Suprapubic skin (tissue), 4 donors: Measurements from ENCODE around the gene PAQR5.

Source experiments
- CTCF ChIP-seq, 2 donors: fragments of 200-600 bp in 1 of 2; fragments of 450-650 bp in 1 of 2; sonication (generic) in 1 of 2; IDR thresholded peaks; one replicate each; pipeline ENCODE4 v1.5.1; 2016 to 2019; ENCODE audit warnings: antibody characterized with exemption in 2 of 2, mild to moderate bottlenecking in 1 of 2, moderate library complexity in 1 of 2
- EP300 ChIP-seq: sonication (generic); formaldehyde crosslinking; IDR thresholded peaks from one replicate; pipeline ENCODE4 v1.6.1; 2017; ENCODE audit warnings: antibody characterized with exemption
- POLR2AphosphoS5 ChIP-seq, 3 donors: sonication (generic); formaldehyde crosslinking; IDR thresholded peaks; one replicate each; pipeline ENCODE4 v1.6.1; 2017; ENCODE audit warnings: antibody characterized with exemption in 3 of 3

GRCh38 chr15:69292826-69293420, 5.8 kb upstream of the PAQR5 start:
- TF ChIP-seq POLR2AphosphoS5 (IDR thresholded peaks at IDR 0.05) (no peak), CTCF (IDR thresholded peaks at IDR 0.05) (no peak), EP300 (no peak)
